H1 (cell line): Measurements from ENCODE around the gene USPL1. TPM values are rescaled to one million over a fixed set of nuclear protein-coding genes. Genes with fewer than 3 reads are reported as not detected.

Experiments used
- CTCF ChIA-PET: fragments of 300-600 bp; sonication (Branson Sonifier 250); formaldehyde crosslinking; loops from one replicate; lab custom pipeline; 2021; ENCODE audit not compliant: partially characterized antibody; lab: Charles Lee
- POLR2A ChIA-PET: fragments of 300-600 bp; sonication (Branson Sonifier 250); formaldehyde crosslinking; loops from one replicate; lab custom pipeline; 2021; ENCODE audit warnings: inconsistent platforms; ENCODE audit not compliant: partially characterized antibody; lab: Charles Lee
- DNase-seq, 2 experiments: peaks; one replicate each; pipeline versions ENCODE4 v3.0.0 to v3.0.0-alpha.2; 2010 to 2022; ENCODE audit warnings: low spot score in 2 of 2, low read depth in 1 of 2, mixed read lengths in 1 of 2
- FAIRE-seq: peaks from 2 replicates; lab custom pipeline; 2011; peaks lifted over from hg19 to GRCh38; lab: Jason Lieb, UNC
- H2AFZ ChIP-seq: 2 replicates; pipeline ENCODE4 v1.8.1; 2012; ENCODE audit warnings: low read length, inconsistent platforms
- H2AK5ac ChIP-seq: 2 replicates; pipeline ENCODE4 v1.6.1; 2013; ENCODE audit warnings: low read depth, low read length
- H2BK120ac ChIP-seq: replicated peaks from 2 replicates; pipeline ENCODE3; 2013; ENCODE audit warnings: low read depth, low read length, inconsistent platforms
- H2BK12ac ChIP-seq: 2 replicates; pipeline ENCODE4 v1.6.1; 2013; ENCODE audit warnings: low read depth, low read length
- H2BK15ac ChIP-seq: 2 replicates; pipeline ENCODE4 v1.6.1; 2013; ENCODE audit warnings: low read length
- H2BK20ac ChIP-seq: 2 replicates; pipeline ENCODE4 v1.6.1; 2013; ENCODE audit warnings: low read length
- H2BK5ac ChIP-seq: 2 replicates; pipeline ENCODE4 v1.6.1; 2013; ENCODE audit warnings: low read depth, low read length
- H3K14ac ChIP-seq: 2 replicates; pipeline ENCODE4 v1.6.1; 2013; ENCODE audit warnings: inconsistent platforms; ENCODE audit not compliant: insufficient read length
- H3K18ac ChIP-seq: 2 replicates; pipeline ENCODE4 v1.6.1; 2013; ENCODE audit warnings: low read length; ENCODE audit errors: extremely low read depth
- H3K23ac ChIP-seq: 2 replicates; pipeline ENCODE4 v1.6.1; 2013; ENCODE audit warnings: inconsistent platforms; ENCODE audit not compliant: insufficient read length
- H3K23me2 ChIP-seq: 2 replicates; pipeline ENCODE4 v1.6.1; 2013; ENCODE audit warnings: low read depth, low read length
- H3K27ac ChIP-seq: 2 replicates; pipeline ENCODE4 v1.6.1; 2011; ENCODE audit warnings: low read depth, low read length, inconsistent platforms
- H3K27me3 ChIP-seq, 4 experiments: replicated peaks in 1 of 4; 1 replicate in 1 of 4; 2 replicates in 3 of 4; pipeline versions ENCODE4 v1.6.1 to v1.8.1; 2011 to 2013; ENCODE audit warnings: low read length in 3 of 4, mild to moderate bottlenecking in 3 of 4, inconsistent platforms in 2 of 4, mixed read lengths in 2 of 4, moderate library complexity in 1 of 4; ENCODE audit not compliant: control insufficient read depth in 3 of 4, insufficient read depth in 3 of 4; ENCODE audit errors: extremely low read depth in 1 of 4
- H3K36me3 ChIP-seq, 4 experiments: 2 replicates each; pipeline versions ENCODE4 v1.6.1 to v1.8.1; 2011 to 2013; ENCODE audit warnings: mild to moderate bottlenecking in 4 of 4, low read length in 3 of 4, moderate library complexity in 2 of 4, control low read depth in 1 of 4, inconsistent platforms in 1 of 4; ENCODE audit not compliant: insufficient read depth in 4 of 4, control insufficient read depth in 2 of 4
- H3K4ac ChIP-seq: replicated peaks from 2 replicates; pipeline ENCODE3; 2013; ENCODE audit warnings: low read length, low read depth, mixed read lengths, inconsistent platforms; ENCODE audit not compliant: insufficient read length
- H3K4me1 ChIP-seq, 4 experiments: replicated peaks in 1 of 4; 1 replicate in 1 of 4; 2 replicates in 3 of 4; pipeline versions ENCODE4 v1.6.1 to v1.8.1; 2011 to 2013; ENCODE audit warnings: low read length in 3 of 4, inconsistent platforms in 2 of 4, mixed read lengths in 1 of 4; ENCODE audit not compliant: insufficient read depth in 4 of 4, control insufficient read depth in 3 of 4
- H3K4me2 ChIP-seq, 2 experiments: 2 replicates each; pipeline versions ENCODE4 v1.6.1 to v1.8.1; 2011 to 2013; ENCODE audit warnings: low read depth in 2 of 2, low read length in 2 of 2, control low read depth in 1 of 2, inconsistent platforms in 1 of 2, mild to moderate bottlenecking in 1 of 2; ENCODE audit not compliant: insufficient read depth in 1 of 2
- H3K4me3 ChIP-seq, 4 experiments: fragments of 200-600, 300-600 bp in 1 of 4; sonication (generic), shearing (Covaris generic), sonication (Bioruptor Twin) in 1 of 4; 2 replicates each; pipeline versions ENCODE4 v1.5.1 to v1.8.1; 2011 to 2016; ENCODE audit warnings: low read length in 4 of 4, low read depth in 3 of 4, control low read depth in 2 of 4, inconsistent platforms in 2 of 4, mild to moderate bottlenecking in 2 of 4, mixed read lengths in 1 of 4, moderate library complexity in 1 of 4; ENCODE audit not compliant: insufficient read depth in 2 of 4; ENCODE audit errors: extremely low read depth in 1 of 4
- H3K56ac ChIP-seq: replicated peaks from 2 replicates; pipeline ENCODE3; 2013; ENCODE audit warnings: low read depth, mild to moderate bottlenecking, mixed read lengths, low read length, inconsistent platforms; ENCODE audit not compliant: insufficient read length
- H3K79me1 ChIP-seq: 2 replicates; pipeline ENCODE4 v1.6.1; 2013; ENCODE audit warnings: low read depth, low read length, control low read depth
- H3K79me2 ChIP-seq, 2 experiments: 2 replicates each; pipeline versions ENCODE4 v1.6.1 to v1.8.1; 2012 to 2013; ENCODE audit warnings: low read length in 2 of 2, mild to moderate bottlenecking in 2 of 2, inconsistent platforms in 1 of 2; ENCODE audit not compliant: insufficient read depth in 2 of 2, control insufficient read depth in 1 of 2
- H3K9ac ChIP-seq, 4 experiments: replicated peaks in 1 of 4; 1 replicate in 1 of 4; 2 replicates in 3 of 4; pipeline versions ENCODE4 v1.6.1 to v1.8.1; 2011 to 2013; ENCODE audit warnings: low read depth in 3 of 4, low read length in 3 of 4, control low read depth in 2 of 4, mild to moderate bottlenecking in 2 of 4, moderate library complexity in 2 of 4, inconsistent platforms in 1 of 4; ENCODE audit errors: extremely low read depth in 1 of 4
- H3K9me3 ChIP-seq, 2 experiments: 2 replicates each; pipeline versions ENCODE4 v1.6.1 to v1.8.1; 2012 to 2013; ENCODE audit warnings: mild to moderate bottlenecking in 2 of 2, moderate library complexity in 2 of 2, control low read depth in 1 of 2, inconsistent platforms in 1 of 2, low read depth in 1 of 2, low read length in 1 of 2, mixed read lengths in 1 of 2; ENCODE audit not compliant: insufficient read depth in 2 of 2
- H4K20me1 ChIP-seq, 2 experiments: replicated peaks in 1 of 2; 2 replicates each; pipeline versions ENCODE3 to v1.8.1; 2011 to 2013; ENCODE audit warnings: inconsistent platforms in 2 of 2, low read length in 2 of 2, mild to moderate bottlenecking in 1 of 2; ENCODE audit not compliant: insufficient read depth in 2 of 2, control insufficient read depth in 1 of 2
- H4K5ac ChIP-seq: 2 replicates; pipeline ENCODE4 v1.6.1; 2013; ENCODE audit warnings: low read length, low read depth, mixed read lengths, inconsistent platforms; ENCODE audit not compliant: insufficient read length
- H4K8ac ChIP-seq: 2 replicates; pipeline ENCODE4 v1.8.0; 2013; ENCODE audit warnings: mild to moderate bottlenecking, moderate library complexity, low read length, inconsistent platforms; ENCODE audit not compliant: insufficient read depth; ENCODE audit errors: extremely low read depth
- H4K91ac ChIP-seq: replicated peaks from 2 replicates; pipeline ENCODE3; 2013; ENCODE audit warnings: low read length, mixed read lengths, inconsistent platforms; ENCODE audit not compliant: insufficient read length
- RNF2 ChIP-seq: fragments of 200-900, 300-1000 bp; sonication (generic); IDR thresholded peaks from 2 replicates; pipeline ENCODE4 v1.7.1; 2016; ENCODE audit warnings: borderline replicate concordance, low read depth, mild to moderate bottlenecking, antibody characterized with exemption, low read length; ENCODE audit not compliant: poor library complexity, severe bottlenecking; ENCODE audit errors: missing control alignments
- WGBS, 2 experiments: shearing (Covaris generic) in 1 of 2; methylation state at CpG; one replicate each; pipeline versions ENCODE4 v1.1.6 to v1.1.7; 2013 to 2015; ENCODE audit warnings: low lambda C conversion rate in 2 of 2, mixed read lengths in 2 of 2, inconsistent platforms in 1 of 2, low coverage in 1 of 2, missing lambda C conversion rate in 1 of 2; ENCODE audit not compliant: insufficient replicate concordance in 2 of 2, insufficient coverage in 1 of 2, insufficient read length in 1 of 2; ENCODE audit errors: extremely low coverage in 1 of 2, missing lambda C conversion rate in 1 of 2; 5-methylcytosine and 5-hydroxymethylcytosine counted together
- polyA plus RNA-seq, 7 experiments: library from polyadenylated mRNA; depleted of rRNA in 3 of 7; stranded (reverse) in 5 of 7; unstranded in 2 of 7; fragments of >200 nt in 5 of 7; fragments of 200-250 nt in 2 of 7; gene quantifications; 1 replicate in 5 of 7; 2 replicates in 1 of 7; 4 replicates in 1 of 7; pipeline versions ENCODE4 v1.2.1 to v1.2.3, GENCODE V29; 2011 to 2013; ENCODE audit warnings: missing spikeins in 2 of 7, mixed read lengths in 2 of 7
- total RNA-seq: library from RNA; stranded (reverse); fragmentation: NEBNext Ultra II Directional; extraction: Animal tissue kit (Norgen Biotek cat#: 25700); gene quantifications from 2 replicates; pipeline ENCODE4 v1.2.1, GENCODE V29; 2021

The USPL1 gene
- total and polyA plus RNA-seq, 2 of the 8 experiments (the other 6 are each of a cell fraction or from before 2014, with no cell fraction given) = 6.3 to 17.1 TPM

DNA sequence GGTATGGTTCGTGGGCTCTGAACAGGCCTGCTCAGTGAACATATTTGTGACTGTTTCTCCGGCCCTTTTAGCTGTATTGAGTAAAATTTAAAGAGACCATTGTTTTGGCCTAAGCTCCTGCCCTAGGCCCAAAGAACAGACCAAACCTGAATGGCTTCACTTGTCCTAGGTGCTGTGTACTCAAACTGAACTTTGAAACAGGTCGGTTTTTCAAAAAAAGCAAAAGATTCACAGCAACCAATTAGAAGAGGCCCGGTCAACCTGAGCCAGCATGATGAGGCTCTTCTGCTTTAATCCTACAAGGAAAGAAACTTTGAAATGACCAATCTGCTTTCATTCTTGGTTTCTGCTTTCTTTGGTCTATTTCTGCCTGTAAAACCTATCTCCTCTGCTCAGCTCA lies 50.6 kb downstream of the USPL1 start:
- Histone ChIP-seq H4K91ac (no peak overlapping the region), H3K79me1 (no peaks in the 10 kb centered on the region), H4K20me1 (no peaks in the 10 kb centered on the region), H3K56ac (no peak overlapping the region), H4K5ac (no peak overlapping the region), H2BK12ac (no peak overlapping the region), H3K23me2 (no peaks in the 10 kb centered on the region), H3K4me3 (no peak overlapping the region), H2BK5ac (no peak overlapping the region), H3K27me3 (no peaks in the 10 kb centered on the region), H3K4ac (no peak overlapping the region), H2BK15ac (no peak overlapping the region), H3K18ac (no peak overlapping the region), H2AK5ac (no peak overlapping the region), H3K9me3 (no peaks in the 10 kb centered on the region), H3K4me2 (no peak overlapping the region), H4K8ac (no peak overlapping the region), H3K79me2 (no peaks in the 10 kb centered on the region), H2BK120ac (no peak overlapping the region), H3K27ac (no peak overlapping the region), H2BK20ac (no peak overlapping the region), H2AFZ (no peak overlapping the region), H3K9ac (no peak overlapping the region), H3K23ac (no peak overlapping the region), H3K4me1 (peaks cover 0 to 2% (median 0%) of the 10 kb centered on the region in 4 experiments; a peak in 2 of 7 replicates), H3K36me3 (no peaks in the 10 kb centered on the region), H3K14ac (no peak overlapping the region)
- CTCF ChIA-PET = interaction anchor here (1.1 to 1.3 kb wide), 2 partner anchors 38 to 138 kb away, joined by 3 to 4 read pairs; no protein-coding TSS in a partner anchor
- FAIRE-seq (no peak), DNase-seq (no peak)
- POLR2A ChIA-PET = interaction anchor here (0.8 to 1.2 kb wide), 2 partner anchors 17 to 195 kb away, joined by 3 to 5 read pairs; no protein-coding TSS in a partner anchor
- TF ChIP-seq RNF2 = no peak
- 91% methylated on average over 4 of the region's 4 CpGs; no CpG with 5 or more reads in 1 of the 2 experiments for WGBS, 2 experiments
